ENCODE measurements around the gene KCTD11.
"Not testable (repeated sequence)": the region's sequence is repeated elsewhere in the genome, so short reads cannot be mapped to it uniquely, and the experiment has no call there.

The KCTD11 gene

GRCh38 chr17:7322520-7323194 is 29.3 kb upstream of the KCTD11 start:
- DNase-seq (ENCODE audit: low read depth in 2 of 2): no peak

DNA sequence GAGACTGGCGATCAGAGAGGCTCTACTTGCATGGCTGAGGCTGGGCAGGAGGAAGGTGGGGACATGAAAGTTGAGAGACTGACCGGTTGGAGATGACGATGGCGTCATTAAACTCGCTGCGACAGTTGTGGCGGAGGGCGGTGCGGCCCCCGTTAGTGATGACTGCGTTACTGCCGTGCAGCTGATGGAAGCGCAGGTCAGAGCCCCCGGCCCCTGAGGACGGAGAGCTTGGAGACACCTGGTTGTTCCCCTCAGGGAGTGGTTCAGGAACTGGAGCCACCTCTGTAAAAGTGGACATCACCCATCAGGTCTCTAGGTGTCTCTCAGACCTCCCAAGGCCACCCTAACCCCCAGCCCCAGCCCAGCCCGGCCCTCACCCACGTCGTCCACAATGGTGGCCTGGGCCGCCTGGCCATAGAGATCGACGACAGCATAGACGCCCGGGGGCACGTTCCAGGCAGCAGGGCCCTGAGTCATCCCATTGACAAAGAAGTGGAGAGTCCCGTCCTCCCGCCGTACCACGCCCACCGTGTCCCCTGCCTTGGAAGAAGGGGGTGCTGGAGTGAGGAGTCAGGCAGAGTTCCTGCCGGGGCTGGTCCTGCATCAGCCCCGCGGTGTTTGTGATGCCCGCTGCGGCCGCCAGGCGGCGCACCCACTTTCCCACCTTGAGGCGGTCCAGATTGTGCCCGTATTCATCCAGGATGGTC is 28.1 kb upstream of the KCTD11 start:
- DNase-seq (ENCODE audit: low read depth in 2 of 2): peak; percentile 35 to 64

- no peak for DNase-seq (ENCODE audit: low read depth in 2 of 2)
Observed at GRCh38 chr17:7324438-7324779, 27.6 kb upstream of the KCTD11 start.

GRCh38 chr17:7325031-7325528 is 26.9 kb upstream of the KCTD11 start:
- no peak for DNase-seq (ENCODE audit: low read depth in 2 of 2)

GRCh38 chr17:7326186-7326585 is 25.8 kb upstream of the KCTD11 start:
- no peak for DNase-seq (ENCODE audit: low read depth in 2 of 2)

- DNase-seq (ENCODE audit: low read depth in 2 of 2): no peak
Observed at GRCh38 chr17:7327056-7327455, 24.9 kb upstream of the KCTD11 start.

DNA sequence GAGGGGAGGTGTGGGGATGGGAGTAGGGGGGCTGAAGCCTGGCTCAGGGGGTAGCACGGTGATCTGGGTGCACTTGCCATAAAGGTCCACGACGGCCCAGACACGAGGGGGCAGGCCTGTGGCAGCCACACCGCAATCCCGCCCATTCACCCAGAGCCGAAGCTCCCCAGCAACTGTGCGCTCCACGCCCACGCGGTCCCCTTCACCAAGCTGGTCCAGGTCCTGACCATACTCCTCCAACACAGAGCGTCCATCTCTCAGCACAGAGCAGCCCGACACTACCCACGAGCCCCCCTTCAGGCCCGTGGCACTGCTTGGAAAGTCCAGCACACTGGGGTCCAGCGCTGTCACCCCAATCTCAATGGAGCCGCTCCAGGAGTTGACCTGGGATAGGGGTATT is 24.5 kb upstream of the KCTD11 start:
- DNase-seq (ENCODE audit: low read depth in 2 of 2): no peak

GRCh38 chr17:7328009-7328408 is 24.0 kb upstream of the KCTD11 start:
- DNase-seq (ENCODE audit: low read depth in 2 of 2): no peak

GRCh38 chr17:7328840-7329373 is 23.1 kb upstream of the KCTD11 start, which contains the start of gene NEURL4:
TSS of gene NEURL4 (minus strand) at chr17:7329335. CDS start at chr17:7329312, 23 bp downstream.
- no peak for DNase-seq (ENCODE audit: low read depth in 2 of 2)

GRCh38 chr17:7329374-7329996 is 22.5 kb upstream of the KCTD11 start:
- DNase-seq (ENCODE audit: low read depth in 2 of 2): peak; percentile 90 to 96

- peak; percentile 57 to 75 for DNase-seq (ENCODE audit: low read depth in 2 of 2)
Observed at GRCh38 chr17:7329997-7330637, 21.8 kb upstream of the KCTD11 start.

DNA sequence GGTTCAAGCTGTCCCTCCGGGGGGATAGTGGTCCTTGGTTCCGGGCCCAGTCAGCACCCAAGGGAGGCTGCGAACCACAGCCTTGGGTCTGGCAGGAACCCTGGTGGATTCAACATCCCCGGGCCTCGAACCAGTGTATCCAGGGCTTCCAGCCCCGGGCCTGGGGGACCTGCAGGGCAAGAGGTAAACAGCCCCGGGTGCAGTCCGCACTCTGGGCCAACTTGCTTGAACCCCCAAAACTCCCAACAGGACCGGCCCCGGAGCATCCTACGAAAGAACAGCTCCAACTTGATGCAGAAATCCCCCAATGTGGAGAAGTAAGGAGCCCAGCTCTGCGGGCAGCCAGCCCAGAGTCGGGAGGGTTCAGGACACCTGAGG is 21.3 kb upstream of the KCTD11 start:
- DNase-seq (ENCODE audit: low read depth in 2 of 2): no peak

DNA sequence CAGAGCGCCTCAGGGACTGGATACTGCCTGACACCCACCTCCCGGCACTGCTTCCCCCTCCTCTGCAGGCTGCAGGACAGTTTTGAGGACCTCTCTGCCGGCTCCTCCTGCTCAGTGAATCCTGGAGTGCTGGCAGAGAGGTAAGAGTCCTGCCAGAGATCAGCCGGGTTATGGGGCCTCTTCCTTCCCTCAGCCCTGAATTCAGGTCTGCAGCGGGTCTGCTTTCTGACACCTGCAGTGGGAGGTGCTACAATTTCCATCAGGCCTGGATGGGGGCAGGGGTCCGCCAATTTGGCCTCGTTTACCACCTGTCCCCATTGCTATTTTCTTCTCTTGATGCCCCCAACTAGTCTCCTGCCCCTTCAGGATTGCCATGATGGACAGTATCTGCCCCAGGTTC is 19.9 kb upstream of the KCTD11 start:
- DNase-seq (ENCODE audit: low read depth in 2 of 2): no peak

- not testable (repeated sequence) for DNase-seq (ENCODE audit: low read depth in 2 of 2)
Observed at GRCh38 chr17:7332600-7333069, 19.3 kb upstream of the KCTD11 start.

GRCh38 chr17:7334938-7335538 is 16.9 kb upstream of the KCTD11 start:
- no peak for DNase-seq (ENCODE audit: low read depth in 2 of 2)

- not testable (repeated sequence) for DNase-seq (ENCODE audit: low read depth in 2 of 2)
Observed at GRCh38 chr17:7335765-7336164, 16.2 kb upstream of the KCTD11 start.

- peak; percentile 70 to 91 for DNase-seq (ENCODE audit: low read depth in 2 of 2)
Observed at GRCh38 chr17:7336240-7337175, 15.5 kb upstream of the KCTD11 start, which contains the start of gene ACAP1. TSS of gene ACAP1 (plus strand) at chr17:7336529. CDS start at chr17:7336735, 206 bp downstream.

- DNase-seq (ENCODE audit: low read depth in 2 of 2): not testable (repeated sequence)
Observed at GRCh38 chr17:7337600-7337999, 14.4 kb upstream of the KCTD11 start.

DNA sequence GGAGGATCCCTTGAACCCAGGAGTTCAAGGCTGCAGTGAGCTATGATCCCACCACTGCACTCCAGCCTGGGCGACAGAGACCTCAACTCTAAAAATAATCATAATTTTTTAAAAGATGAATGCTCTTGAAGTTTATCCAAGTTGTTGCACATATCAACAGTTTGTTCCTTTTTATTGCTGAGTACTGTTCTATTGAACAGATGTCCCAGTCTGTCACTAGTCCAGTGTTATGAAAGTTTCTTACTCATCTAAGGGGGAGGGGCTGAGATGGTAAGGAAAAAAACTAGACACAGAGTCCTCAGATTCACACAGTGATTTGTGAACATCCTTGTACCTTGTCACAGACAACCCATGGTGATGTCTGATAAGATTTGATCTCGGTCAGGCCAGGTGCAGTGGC is 11.8 kb upstream of the KCTD11 start:
- no peak for DNase-seq (ENCODE audit: low read depth in 2 of 2)

- DNase-seq (ENCODE audit: low read depth in 2 of 2): no peak
Observed at GRCh38 chr17:7341842-7342241, 10.1 kb upstream of the KCTD11 start.
